UCSD-AML1 (cell line): ENCODE measurements around the gene HEPACAM2.

ENCODE experiments used
- DNase-seq: peaks from one replicate; lab custom pipeline; 2025; ENCODE audit not compliant: unreplicated experiment; lab: John Stamatoyannopoulos, UW

Gene HEPACAM2

GRCh38 chr7:93226310-93226709, at the start of gene HEPACAM2:
TSS of gene HEPACAM2 (minus strand) at chr7:93226469.
- DNase-seq: no peak

- no peak for DNase-seq
These were observed 39.0 kb upstream of the HEPACAM2 start for GRCh38 chr7:93265220-93265619.

GRCh38 chr7:93262535-93262934, 36.3 kb upstream of the HEPACAM2 start:
- DNase-seq: no peak

DNA sequence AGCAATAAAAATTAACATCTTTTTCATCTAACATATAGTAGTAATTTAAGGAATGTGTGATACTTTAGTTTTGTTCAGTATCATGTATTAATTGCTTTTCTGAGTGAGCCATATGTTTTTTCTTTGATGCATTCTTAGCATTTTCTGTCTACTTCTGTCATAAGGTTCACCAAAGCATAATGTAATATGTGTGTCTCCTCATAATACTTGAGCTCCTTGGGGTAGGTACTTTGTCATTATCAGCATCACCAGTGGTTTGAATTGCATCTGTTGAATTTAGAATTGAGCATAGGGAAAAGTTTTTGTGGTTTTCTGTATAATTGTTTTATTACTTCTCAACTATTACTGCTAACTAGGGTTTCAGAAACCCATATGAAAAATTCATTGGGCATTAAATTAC, 32.4 kb upstream of the HEPACAM2 start:
- DNase-seq: no peak

GRCh38 chr7:93249491-93250148, 23.4 kb upstream of the HEPACAM2 start:
- no peak for DNase-seq

DNA sequence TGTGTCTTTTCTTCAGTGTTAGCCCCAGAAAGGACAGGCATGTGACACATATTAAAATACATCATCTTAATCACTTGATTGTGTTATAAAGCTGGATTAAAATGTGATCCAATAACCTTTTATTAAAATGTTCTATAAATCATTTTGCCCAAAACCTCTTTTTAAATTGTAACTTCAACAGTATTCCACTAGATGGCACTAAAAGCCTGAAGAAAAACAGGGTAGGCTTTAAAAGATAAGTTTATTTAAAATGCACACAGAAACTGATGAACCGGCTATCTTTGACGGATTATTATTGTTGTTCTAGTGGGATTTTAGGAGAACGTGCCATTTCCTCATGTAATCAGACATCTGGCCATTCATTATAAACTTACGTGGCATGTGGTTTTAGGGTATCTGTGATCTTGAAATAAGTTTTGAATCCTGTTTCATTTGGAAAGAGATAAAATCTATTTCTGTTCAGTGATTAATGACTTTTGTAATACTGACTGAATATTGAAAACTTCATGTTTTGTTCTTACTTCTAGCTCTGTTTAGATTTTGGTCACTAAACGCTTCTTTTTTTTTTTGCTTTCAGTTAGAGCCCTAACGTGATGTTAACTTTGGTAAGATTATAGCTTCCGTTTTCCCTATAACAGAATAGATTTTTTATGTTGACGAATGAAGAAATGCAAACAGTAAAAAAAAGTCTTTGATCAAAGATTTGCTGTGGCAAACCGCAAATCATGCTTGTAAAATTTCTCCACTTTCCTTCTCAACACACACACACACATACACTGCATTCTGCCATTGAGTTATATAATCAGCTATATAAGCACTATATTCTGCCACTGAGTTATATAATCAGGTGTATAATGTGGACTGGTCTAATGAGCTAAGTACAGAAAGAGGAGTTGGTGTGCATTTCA, 19.5 kb upstream of the HEPACAM2 start:
- no peak for DNase-seq

DNA sequence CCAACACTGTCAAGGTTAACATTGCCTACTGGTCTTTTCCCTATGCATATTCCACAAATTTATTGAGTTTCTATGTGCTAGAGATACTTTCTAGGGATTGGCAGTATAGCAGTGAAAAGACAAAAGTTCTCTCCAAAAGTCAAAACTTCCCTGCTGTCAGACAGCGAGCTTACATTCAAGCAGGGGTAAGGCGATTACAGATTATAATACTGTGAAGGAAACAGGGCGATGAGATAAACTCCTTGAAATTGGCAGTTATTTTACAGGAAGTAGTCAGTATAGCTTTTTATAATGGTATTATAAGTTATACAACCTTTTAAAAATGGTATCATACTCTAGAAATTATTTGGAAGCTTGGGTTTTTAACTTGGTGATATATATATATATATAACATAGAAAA, 15.8 kb upstream of the HEPACAM2 start:
- DNase-seq: no peak

- DNase-seq: no peak
These were observed 13.6 kb upstream of the HEPACAM2 start for GRCh38 chr7:93239824-93240223.

- DNase-seq: no peak
These were observed 12.5 kb upstream of the HEPACAM2 start for GRCh38 chr7:93238748-93239147.

DNA sequence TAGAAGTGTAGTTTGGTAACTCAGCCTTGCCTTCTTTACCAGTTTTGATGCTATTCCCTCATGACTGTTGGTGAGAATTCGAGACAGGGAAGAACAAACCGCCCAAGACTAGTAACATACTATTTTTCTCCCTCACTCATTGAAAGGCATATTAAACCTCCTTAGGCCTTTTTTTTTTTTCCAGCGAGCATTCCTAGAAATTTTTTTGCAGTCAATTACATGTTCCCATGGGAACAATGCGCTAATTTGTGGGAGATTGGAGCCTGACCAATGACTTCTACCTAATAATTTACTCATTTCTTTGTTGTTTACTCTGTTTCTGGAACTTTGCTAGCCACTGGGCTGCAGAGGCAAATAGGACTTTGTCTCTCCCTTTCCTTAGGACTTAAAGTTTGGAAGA, 11.9 kb upstream of the HEPACAM2 start:
- DNase-seq: no peak

GRCh38 chr7:93235541-93235940, 9.3 kb upstream of the HEPACAM2 start:
- no peak for DNase-seq

DNA sequence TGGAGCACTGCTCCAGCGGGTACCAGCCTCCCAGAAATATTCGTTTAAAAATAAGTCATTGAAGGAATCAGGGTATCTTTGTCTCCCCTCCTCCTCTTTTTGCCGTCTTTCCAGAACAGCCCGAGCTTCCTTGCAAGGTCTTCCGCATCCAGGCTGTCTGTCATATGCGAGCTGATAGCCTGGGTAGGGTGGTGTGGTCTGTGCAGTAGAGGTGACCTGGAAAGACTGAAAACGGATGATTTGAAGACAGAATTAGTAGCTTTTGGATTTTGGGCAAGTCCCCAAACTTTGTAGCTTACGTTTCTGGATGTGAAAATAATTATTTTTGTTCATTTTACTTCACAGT, 6.4 kb upstream of the HEPACAM2 start:
- no peak for DNase-seq

DNA sequence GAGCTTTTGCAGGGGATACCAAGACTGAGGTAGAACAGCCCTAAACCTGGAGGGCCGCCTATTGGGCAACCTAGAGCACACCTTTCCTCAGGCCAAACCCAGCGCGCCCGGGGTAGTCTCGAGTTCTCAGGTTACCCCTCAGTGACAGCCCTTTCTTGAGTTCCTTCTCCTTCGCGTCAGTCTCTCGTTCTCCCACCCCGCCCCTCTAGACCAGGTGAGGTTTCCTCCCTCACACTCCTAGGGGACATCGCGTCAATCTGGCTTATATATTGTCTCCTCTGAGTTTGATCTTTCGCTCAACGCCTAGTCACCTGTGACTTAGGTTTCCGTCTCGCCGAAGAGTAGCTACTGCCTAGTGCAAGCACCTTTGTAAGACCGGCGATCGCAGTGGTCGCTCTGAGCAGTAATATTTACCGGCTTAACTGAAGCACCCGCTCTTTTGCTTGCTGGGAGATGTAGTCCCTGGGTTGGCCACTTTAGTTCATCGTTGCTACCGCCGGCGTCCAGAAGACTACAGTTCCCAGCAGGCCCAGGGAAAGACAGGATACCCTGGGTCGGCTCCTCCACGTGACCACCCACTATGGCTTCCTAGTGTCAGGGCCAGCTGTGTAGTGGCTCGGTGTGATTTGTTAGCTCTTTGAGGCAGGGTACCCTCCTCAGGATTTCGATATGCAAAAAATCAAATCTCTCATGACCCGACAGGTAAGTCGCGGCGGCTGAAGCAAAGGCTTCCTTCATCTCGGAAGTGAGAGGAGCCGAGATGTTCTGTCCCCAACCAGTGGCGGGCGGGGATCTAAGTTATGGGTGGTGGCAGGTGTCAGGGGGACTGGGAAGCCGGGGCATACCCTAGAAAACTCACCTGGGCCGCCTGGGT, 5.8 kb upstream of the HEPACAM2 start, which contains the start of gene VPS50:
TSS of gene VPS50 (plus strand) at position 568 of the 874 bp plus-strand sequence. CDS start at position 670, 102 bp downstream.
- peak; percentile 76 for DNase-seq

- no peak for DNase-seq
These were observed 5.0 kb upstream of the HEPACAM2 start for GRCh38 chr7:93231259-93231658.

- DNase-seq: no peak
These were observed 2.0 kb upstream of the HEPACAM2 start for GRCh38 chr7:93228302-93228701.

DNA sequence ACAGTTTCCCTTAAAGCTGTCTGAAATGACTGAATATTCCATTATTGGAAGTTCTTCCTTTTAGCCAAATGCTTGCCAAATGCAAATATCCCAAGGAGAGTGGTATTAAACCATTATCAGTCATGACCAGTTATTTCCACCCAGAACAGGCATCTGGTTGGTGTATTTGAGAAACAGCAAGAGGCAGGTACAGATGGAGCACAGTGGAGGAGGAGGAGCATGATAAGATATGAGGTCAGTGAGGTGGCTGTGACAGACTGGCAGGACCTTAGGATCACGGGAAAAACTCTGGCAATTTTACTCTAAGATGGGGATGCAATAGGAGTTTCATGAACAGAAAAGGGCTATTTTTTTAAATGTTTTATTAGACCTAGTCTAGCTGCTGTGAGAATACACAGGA, 6.4 kb downstream of the HEPACAM2 start:
- DNase-seq: no peak

DNA sequence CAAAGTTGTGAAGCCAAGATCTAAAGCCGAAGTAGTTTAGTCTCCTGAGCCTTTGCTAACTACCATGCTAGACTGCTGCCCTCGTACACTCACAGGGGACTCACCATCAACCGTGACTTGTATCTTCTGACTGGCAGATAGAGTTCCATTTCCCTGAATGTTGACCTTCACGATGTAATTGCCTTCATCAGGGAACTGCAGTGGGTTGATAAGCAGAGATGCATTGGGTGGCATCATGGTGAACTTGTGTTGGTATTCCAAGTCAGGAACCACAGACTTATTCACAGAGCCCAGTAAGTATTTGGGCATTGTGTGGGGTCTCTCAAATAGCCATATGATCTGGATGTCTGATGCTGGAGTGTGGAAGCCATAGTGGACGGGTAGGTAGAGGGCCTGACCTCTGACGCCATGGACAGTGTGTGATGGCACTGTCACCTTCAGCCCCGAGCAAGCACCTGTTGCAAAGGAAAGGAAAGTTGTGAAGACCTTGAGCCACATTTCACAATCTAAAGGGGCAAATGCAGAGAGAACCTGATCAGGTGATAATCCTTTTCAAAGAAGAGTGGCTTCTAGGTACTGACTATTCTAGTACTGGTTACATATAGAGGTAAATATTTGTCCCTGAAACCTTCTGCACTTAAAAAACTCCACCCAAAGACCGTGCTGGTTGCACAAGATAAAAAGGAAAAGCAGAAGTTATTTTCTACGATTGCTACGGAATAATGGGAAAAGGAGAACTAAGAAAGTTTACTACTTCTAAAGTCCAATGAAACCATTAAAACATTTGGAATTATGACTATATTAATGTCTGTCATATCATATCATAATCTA, 7.1 kb downstream of the HEPACAM2 start:
- DNase-seq: no peak

- no peak for DNase-seq
These were observed 13.4 kb downstream of the HEPACAM2 start for GRCh38 chr7:93212881-93213280.

- DNase-seq: no peak
These were observed 14.9 kb downstream of the HEPACAM2 start for GRCh38 chr7:93211228-93211818.

- DNase-seq: no peak
These were observed 21.2 kb downstream of the HEPACAM2 start for GRCh38 chr7:93205046-93205445.
